Breast epithelium (tissue), 4 donors: ENCODE measurements around the gene FSTL4. TPM values are rescaled to one million over a fixed set of nuclear protein-coding genes. Genes with fewer than 3 reads are reported as not detected.

Experiments
- DNase-seq, 2 donors: peaks; one replicate each; pipeline ENCODE4 v3.0.0-alpha.2; 2019; ENCODE audit warnings: low spot score in 2 of 2
- H3K27ac ChIP-seq, 2 donors: fragments of 200-600 bp; sonication (generic) in 1 of 2; one replicate each; pipeline ENCODE4 v1.5.1; 2016 to 2019; ENCODE audit warnings: mild to moderate bottlenecking in 1 of 2
- H3K27me3 ChIP-seq, 2 donors: fragments of 200-600 bp; sonication (generic) in 1 of 2; one replicate each; pipeline versions ENCODE4 v1.5.1 to v1.6.0; 2017 to 2019; ENCODE audit warnings: control low read depth in 1 of 2, mild to moderate bottlenecking in 1 of 2
- H3K36me3 ChIP-seq: fragments of 200-600 bp; one replicate; pipeline ENCODE4 v1.5.1; 2019
- H3K4me1 ChIP-seq, 2 donors: fragments of 200-600 bp; sonication (generic); one replicate each; pipeline ENCODE4 v1.5.1; 2016 to 2019; ENCODE audit warnings: control low read depth in 1 of 2
- H3K4me3 ChIP-seq, 3 donors: fragments of 200-600 bp; sonication (generic); 1 replicate in 2 of 3; 2 replicates in 1 of 3; pipeline ENCODE4 v1.5.1; 2016 to 2019; ENCODE audit warnings: mild to moderate bottlenecking in 3 of 3, moderate library complexity in 2 of 3
- H3K9me3 ChIP-seq, 2 donors: fragments of 200-600 bp; sonication (generic) in 1 of 2; one replicate each; pipeline ENCODE4 v1.5.1; 2016 to 2019; ENCODE audit warnings: control low read depth in 1 of 2
- CTCF ChIP-seq, 3 donors: fragments of 450-650 bp; IDR thresholded peaks; one replicate each; pipeline ENCODE4 v1.5.1; 2016 to 2017; ENCODE audit warnings: antibody characterized with exemption in 3 of 3, mild to moderate bottlenecking in 3 of 3, moderate library complexity in 3 of 3
- POLR2A ChIP-seq: fragments of 450-650 bp; IDR thresholded peaks from one replicate; pipeline ENCODE4 v1.6.1; 2016; ENCODE audit warnings: antibody characterized with exemption, mild to moderate bottlenecking, moderate library complexity
- POLR2AphosphoS5 ChIP-seq, 3 donors: sonication (generic); formaldehyde crosslinking; IDR thresholded peaks; one replicate each; pipeline ENCODE4 v1.6.1; 2017; ENCODE audit warnings: antibody characterized with exemption in 3 of 3
- intact Hi-C: fragments of 100-400 bp; cut with DNase I; formaldehyde crosslinking; loops from one replicate; pipeline ENCODE4 v1.15.1; 2023; ENCODE audit warnings: low total_unique reads
- total RNA-seq, 3 donors: library from RNA; depleted of rRNA; stranded (reverse); fragments of >200 nt; gene quantifications; one replicate each; pipeline ENCODE4 v1.1.0, GENCODE V29; 2016

FSTL4 gene
- total RNA-seq, 3 donors from 2014 or later: 0.16 to 0.98 (median 0.88) TPM

- no peak for TF ChIP-seq CTCF (IDR thresholded peaks at IDR 0.05)
- TF ChIP-seq POLR2A: no peak
- TF ChIP-seq POLR2AphosphoS5 (IDR thresholded peaks at IDR 0.05): no peak
- no peaks in the 10 kb centered on the region for H3K36me3 ChIP-seq
- no peak for DNase-seq
- H3K4me1 ChIP-seq: no peaks in the 10 kb centered on the region
- no peak overlapping the region for H3K27ac ChIP-seq
- H3K4me3 ChIP-seq: no peak overlapping the region
- intact Hi-C loops: no loop called here
- peaks cover 0 to 2% of the 10 kb centered on the region in 2 donors for H3K9me3 ChIP-seq
- no peaks in the 10 kb centered on the region for H3K27me3 ChIP-seq
Observed at GRCh38 chr5:133371371-133372155, 240.8 kb downstream of the FSTL4 start.

DNA sequence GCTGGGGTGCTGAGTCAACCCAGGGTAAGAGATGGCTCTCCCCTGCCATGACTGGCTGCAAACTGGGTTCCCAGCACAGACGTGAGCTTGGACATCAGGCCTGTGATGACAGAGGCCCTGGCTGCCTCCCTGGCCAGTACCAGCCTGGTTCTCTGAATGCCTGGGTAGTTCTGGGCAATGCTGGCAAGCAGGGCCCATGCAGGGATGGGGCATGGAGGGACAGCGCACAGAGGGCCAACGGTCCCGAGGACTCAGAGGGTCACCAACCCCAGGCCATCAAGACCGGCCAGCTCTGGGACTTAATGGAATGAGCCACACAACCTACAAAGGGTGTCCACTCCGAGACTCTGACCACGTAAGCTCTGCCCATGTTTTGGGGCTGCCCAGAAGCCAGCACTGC, 241.4 kb downstream of the FSTL4 start:
- H3K27me3 ChIP-seq: no peaks in the 10 kb centered on the region
- no peaks in the 10 kb centered on the region for H3K9me3 ChIP-seq
- no peaks in the 10 kb centered on the region for H3K4me1 ChIP-seq
- TF ChIP-seq CTCF (IDR thresholded peaks at IDR 0.05) (no peak), POLR2A (no peak), POLR2AphosphoS5 (IDR thresholded peaks at IDR 0.05) (no peak)
- no peak for DNase-seq
- H3K4me3 ChIP-seq: no peak overlapping the region
- H3K36me3 ChIP-seq: no peaks in the 10 kb centered on the region
- H3K27ac ChIP-seq: no peak overlapping the region
- intact Hi-C loops: no loop called here

DNA sequence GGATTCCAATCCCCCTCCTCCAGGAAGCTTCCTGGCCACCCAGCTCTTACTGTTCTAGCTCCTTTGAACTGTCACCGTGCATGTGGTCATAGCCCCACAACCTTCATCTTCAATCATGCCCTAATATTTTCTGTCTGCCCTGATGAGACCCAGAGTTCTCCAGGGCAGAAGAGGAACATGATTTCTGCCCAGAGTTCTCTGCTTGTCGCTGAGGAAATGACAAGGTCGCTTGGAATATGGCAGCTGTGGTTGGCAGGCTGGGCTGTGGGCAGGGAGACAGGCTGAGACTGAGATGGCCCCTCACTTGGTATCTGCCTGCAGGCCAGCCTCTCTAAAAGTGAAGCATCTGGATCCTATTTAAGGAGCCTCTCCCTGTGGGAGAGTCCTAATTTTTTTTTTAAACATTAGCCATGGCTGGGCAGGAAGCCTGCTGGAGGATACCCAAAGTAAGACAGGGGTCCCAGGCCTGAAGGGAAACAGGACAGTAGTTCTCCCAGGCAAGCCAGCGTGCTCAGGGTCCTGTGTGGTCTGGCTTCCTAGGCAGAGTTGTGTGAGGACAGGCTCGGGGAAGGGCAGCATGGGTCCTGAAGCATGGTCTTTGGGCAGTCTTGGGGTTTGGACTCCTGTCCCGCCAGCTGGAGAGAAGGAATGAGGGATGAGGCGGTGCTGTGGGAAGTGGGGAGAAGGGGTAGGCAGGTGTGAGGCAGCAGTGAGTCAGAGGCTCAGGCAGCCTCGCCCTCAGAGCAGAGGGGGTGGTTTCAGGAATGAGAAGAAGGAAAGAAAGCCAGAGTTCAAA, 242.1 kb downstream of the FSTL4 start:
- intact Hi-C loops: no loop called here
- TF ChIP-seq POLR2AphosphoS5 (IDR thresholded peaks at IDR 0.05) (no peak), CTCF (IDR thresholded peaks at IDR 0.05) (no peak), POLR2A (no peak)
- no peak for DNase-seq

GRCh38 chr5:133368916-133369783, 243.2 kb downstream of the FSTL4 start:
- TF ChIP-seq CTCF (IDR thresholded peaks at IDR 0.05) (no peak), POLR2A (no peak), POLR2AphosphoS5 (IDR thresholded peaks at IDR 0.05) (no peak)
- Histone ChIP-seq H3K4me3 (no peak overlapping the region), H3K4me1 (no peaks in the 10 kb centered on the region), H3K36me3 (no peaks in the 10 kb centered on the region), H3K27ac (no peak overlapping the region), H3K27me3 (no peaks in the 10 kb centered on the region), H3K9me3 (no peaks in the 10 kb centered on the region)
- intact Hi-C loops: no loop called here
- no peak for DNase-seq

More for the DNA sequence above, 242.1 kb downstream of the FSTL4 start:
- no peak overlapping the region for H3K27ac ChIP-seq
- no peaks in the 10 kb centered on the region for H3K36me3 ChIP-seq
- H3K27me3 ChIP-seq: no peaks in the 10 kb centered on the region
- no peaks in the 10 kb centered on the region for H3K9me3 ChIP-seq
- no peak overlapping the region for H3K4me3 ChIP-seq
- H3K4me1 ChIP-seq: no peaks in the 10 kb centered on the region
